ENCODE results near the gene NCAM2.
A peak's percentile ranks its signal among the peaks of the same experiment; 100 is the strongest.

Gene NCAM2

GRCh38 chr21:21468003-21468402 is 469.8 kb downstream of the NCAM2 start:
- DNase-seq: no peak
- H3K36me3 Mint-ChIP-seq (ENCODE audit: low read depth): no peaks in the 10 kb centered on the region
- H3K4me1 Mint-ChIP-seq: no peaks in the 10 kb centered on the region
- H3K27ac Mint-ChIP-seq: no peak overlapping the region
- no peaks in the 10 kb centered on the region for H3K27me3 Mint-ChIP-seq (ENCODE audit: low read depth, poor library complexity)
- no peak overlapping the region for H3K4me3 Mint-ChIP-seq
- no peak for TF ChIP-seq CTCF (IDR thresholded peaks at IDR 0.05)
- no peaks in the 10 kb centered on the region for H3K9me3 Mint-ChIP-seq

GRCh38 chr21:21481239-21481638 is 483.0 kb downstream of the NCAM2 start:
- DNase-seq: no peak
- H3K4me1 Mint-ChIP-seq: peaks cover 7% of the 10 kb centered on the region
- no peaks in the 10 kb centered on the region for H3K36me3 Mint-ChIP-seq (ENCODE audit: low read depth)
- no peak for TF ChIP-seq CTCF (IDR thresholded peaks at IDR 0.05)
- H3K4me3 Mint-ChIP-seq: no peak overlapping the region
- no peaks in the 10 kb centered on the region for H3K27me3 Mint-ChIP-seq (ENCODE audit: low read depth, poor library complexity)
- no peak overlapping the region for H3K27ac Mint-ChIP-seq
- H3K9me3 Mint-ChIP-seq: no peaks in the 10 kb centered on the region

- no peaks in the 10 kb centered on the region for H3K27me3 Mint-ChIP-seq (ENCODE audit: low read depth, poor library complexity)
- no peak overlapping the region for H3K4me3 Mint-ChIP-seq
- no peak for DNase-seq
- peak overlapping the region; percentile 22 for H3K27ac Mint-ChIP-seq
- no peaks in the 10 kb centered on the region for H3K4me1 Mint-ChIP-seq
- H3K9me3 Mint-ChIP-seq: no peaks in the 10 kb centered on the region
- no peaks in the 10 kb centered on the region for H3K36me3 Mint-ChIP-seq (ENCODE audit: low read depth)
- no peak for TF ChIP-seq CTCF (IDR thresholded peaks at IDR 0.05)
Measured at GRCh38 chr21:21508859-21509258, 510.6 kb downstream of the NCAM2 start.

GRCh38 chr21:21530680-21531079 is 532.5 kb downstream of the NCAM2 start:
- H3K27ac Mint-ChIP-seq: no peak overlapping the region
- no peaks in the 10 kb centered on the region for H3K36me3 Mint-ChIP-seq (ENCODE audit: low read depth)
- H3K9me3 Mint-ChIP-seq: no peaks in the 10 kb centered on the region
- no peak for TF ChIP-seq CTCF (IDR thresholded peaks at IDR 0.05)
- H3K4me3 Mint-ChIP-seq: no peak overlapping the region
- no peak for DNase-seq
- H3K27me3 Mint-ChIP-seq (ENCODE audit: low read depth, poor library complexity): no peaks in the 10 kb centered on the region
- no peaks in the 10 kb centered on the region for H3K4me1 Mint-ChIP-seq

GRCh38 chr21:21547368-21547953 is 549.3 kb downstream of the NCAM2 start:
- Mint-ChIP-seq H3K27ac (no peak overlapping the region), H3K9me3 (no peaks in the 10 kb centered on the region), H3K4me1 (no peaks in the 10 kb centered on the region), H3K27me3 (ENCODE audit: low read depth, poor library complexity) (peaks cover 5% of the 10 kb centered on the region), H3K36me3 (ENCODE audit: low read depth) (no peaks in the 10 kb centered on the region), H3K4me3 (no peak overlapping the region)
- no peak for DNase-seq
- TF ChIP-seq CTCF (IDR thresholded peaks at IDR 0.05): no peak

GRCh38 chr21:21559285-21560045 is 561.3 kb downstream of the NCAM2 start:
- Mint-ChIP-seq H3K27ac (no peak overlapping the region), H3K4me1 (no peaks in the 10 kb centered on the region), H3K9me3 (peaks cover 39% of the 10 kb centered on the region), H3K36me3 (ENCODE audit: low read depth) (no peaks in the 10 kb centered on the region), H3K4me3 (no peak overlapping the region), H3K27me3 (ENCODE audit: low read depth, poor library complexity) (no peaks in the 10 kb centered on the region)
- DNase-seq: no peak
- TF ChIP-seq CTCF (IDR thresholded peaks at IDR 0.05): no peak
